Measurements from ENCODE around the gene NCOA6.

NCOA6 gene

GRCh38 chr20:34703424-34704176 is 121.9 kb downstream of the NCOA6 start:
- no peak for DNase-seq

- no peak for DNase-seq
Measured at GRCh38 chr20:34703061-34703423, 122.4 kb downstream of the NCOA6 start.

GRCh38 chr20:34701405-34702085 is 123.9 kb downstream of the NCOA6 start:
- DNase-seq, result no peak

- DNase-seq, result no peak
Measured at GRCh38 chr20:34693414-34693813, 132.0 kb downstream of the NCOA6 start.

GRCh38 chr20:34691838-34692237 is 133.6 kb downstream of the NCOA6 start:
- no peak for DNase-seq

GRCh38 chr20:34689486-34689885 is 136.0 kb downstream of the NCOA6 start:
- DNase-seq, result no peak

- no peak for DNase-seq
Measured at GRCh38 chr20:34683667-34684066, 141.8 kb downstream of the NCOA6 start.

GRCh38 chr20:34680586-34681175 is 144.8 kb downstream of the NCOA6 start:
- DNase-seq, result no peak

GRCh38 chr20:34676642-34677373 is 148.6 kb downstream of the NCOA6 start, which contains the start of gene PIGU:
Gene PIGU, minus strand, starts transcription at chr20:34677092. Its CDS starts 7 bp downstream, at chr20:34677085.
- DNase-seq, result peak; percentile 95 to 96

- peak in 1 of 2 donors; percentile 11 for DNase-seq
Measured at GRCh38 chr20:34675993-34676641, 149.3 kb downstream of the NCOA6 start.

GRCh38 chr20:34675561-34675960 is 149.9 kb downstream of the NCOA6 start:
- no peak for DNase-seq

- DNase-seq, result no peak
Measured at GRCh38 chr20:34673412-34673811, 152.0 kb downstream of the NCOA6 start.

GRCh38 chr20:34669094-34669493 is 156.4 kb downstream of the NCOA6 start:
- no peak for DNase-seq

Measured in CD4-positive, alpha-beta T cell treated with Interleukin-1 beta for 1 hour (primary cell).